Measurements from ENCODE around the gene LMO4. TPM values are rescaled to one million over a fixed set of nuclear protein-coding genes. Genes with fewer than 3 reads are reported as not detected.
A peak's percentile ranks its signal among the peaks of the same experiment; 100 is the strongest.

The LMO4 gene
- total RNA-seq, 1 experiment from 2014 or later, result 38.5 TPM

DNA sequence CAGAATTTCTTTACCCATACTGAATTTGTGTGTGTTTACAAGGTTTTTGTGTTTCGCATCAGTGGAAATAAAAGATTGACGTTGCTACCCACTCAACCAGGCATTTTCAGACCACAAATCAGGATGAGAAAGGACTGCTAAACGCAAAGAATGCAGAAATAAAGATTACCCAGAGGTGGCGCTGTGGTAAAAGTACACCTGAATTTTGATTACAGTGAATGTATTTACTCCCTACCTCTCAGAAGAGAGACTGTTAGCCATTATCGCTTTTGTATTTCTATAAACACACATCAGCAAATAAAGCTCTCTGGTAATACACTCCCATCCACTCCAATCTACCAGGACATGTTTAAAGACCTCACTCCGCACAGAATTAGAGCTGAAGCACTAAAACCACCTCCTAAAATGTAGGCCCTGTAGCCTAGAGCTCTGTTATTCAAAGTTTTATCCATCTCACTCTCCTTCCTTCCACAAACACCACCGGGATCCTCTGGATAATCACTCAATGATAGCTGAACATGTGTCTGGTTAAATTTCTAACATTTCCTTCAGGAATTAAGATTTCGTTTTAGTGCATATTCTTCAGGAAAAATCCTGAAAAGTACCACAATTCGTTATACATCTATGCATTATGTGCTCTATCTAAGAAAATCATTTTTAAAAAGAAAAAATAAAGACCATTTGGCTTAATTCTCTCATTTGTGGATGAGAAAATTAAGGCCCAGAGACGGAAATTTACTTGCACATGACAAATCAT lies 2.5 kb upstream of the LMO4 start:
- H3K9me3 ChIP-seq (ENCODE audit: control insufficient read depth in 1 of 2, insufficient read depth in 1 of 2, low read depth in 1 of 2, low read length in 2 of 2), result no peaks in the 10 kb centered on the region
- POLR2A ChIA-PET, result no interaction called here
- H3K27me3 ChIP-seq (ENCODE audit: insufficient read depth, low read length), result no peaks in the 10 kb centered on the region
- no peaks in the 10 kb centered on the region for H4K20me1 ChIP-seq (ENCODE audit: insufficient read depth)
- H3K9ac ChIP-seq (ENCODE audit: low read length), result no peak overlapping the region
- H3K27ac ChIP-seq (ENCODE audit: low read depth, low read length), result no peak overlapping the region
- TF ChIP-seq RAD21 (IDR thresholded peaks at IDR 0.05; ENCODE audit: low read depth), result peak; percentile 75
- TF ChIP-seq ZFX (IDR thresholded peaks at IDR 0.05), result no peak
- TF ChIP-seq, protein P1, sequence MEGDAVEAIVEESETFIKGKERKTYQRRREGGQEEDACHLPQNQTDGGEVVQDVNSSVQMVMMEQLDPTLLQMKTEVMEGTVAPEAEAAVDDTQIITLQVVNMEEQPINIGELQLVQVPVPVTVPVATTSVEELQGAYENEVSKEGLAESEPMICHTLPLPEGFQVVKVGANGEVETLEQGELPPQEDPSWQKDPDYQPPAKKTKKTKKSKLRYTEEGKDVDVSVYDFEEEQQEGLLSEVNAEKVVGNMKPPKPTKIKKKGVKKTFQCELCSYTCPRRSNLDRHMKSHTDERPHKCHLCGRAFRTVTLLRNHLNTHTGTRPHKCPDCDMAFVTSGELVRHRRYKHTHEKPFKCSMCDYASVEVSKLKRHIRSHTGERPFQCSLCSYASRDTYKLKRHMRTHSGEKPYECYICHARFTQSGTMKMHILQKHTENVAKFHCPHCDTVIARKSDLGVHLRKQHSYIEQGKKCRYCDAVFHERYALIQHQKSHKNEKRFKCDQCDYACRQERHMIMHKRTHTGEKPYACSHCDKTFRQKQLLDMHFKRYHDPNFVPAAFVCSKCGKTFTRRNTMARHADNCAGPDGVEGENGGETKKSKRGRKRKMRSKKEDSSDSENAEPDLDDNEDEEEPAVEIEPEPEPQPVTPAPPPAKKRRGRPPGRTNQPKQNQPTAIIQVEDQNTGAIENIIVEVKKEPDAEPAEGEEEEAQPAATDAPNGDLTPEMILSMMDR (IDR thresholded peaks at IDR 0.05 in 2 of 3, conservative IDR thresholded peaks at IDR 0.05 in 1 of 3; ENCODE audit: borderline replicate concordance in 1 of 3, insufficient read depth in 1 of 3, low read depth in 2 of 3, low read length in 2 of 3), result peak; percentile 56 to 76 (median 59); a peak in 5 of 6 replicates
- peak overlapping the region; percentile 26 for H3K4me2 ChIP-seq (ENCODE audit: low read length)
- no peaks in the 10 kb centered on the region for H3K36me3 ChIP-seq (ENCODE audit: control insufficient read depth in 1 of 2, insufficient read depth in 2 of 2, low read length in 2 of 2)
- peaks cover 10 to 32% of the 10 kb centered on the region in 2 experiments for H3K4me1 ChIP-seq (ENCODE audit: control insufficient read depth in 1 of 2, insufficient read depth in 2 of 2, low read length in 2 of 2)
- H2AFZ ChIP-seq (ENCODE audit: low read depth, low read length, poor library complexity, severe bottlenecking), result peak overlapping the region; percentile 95
- DNase-seq (ENCODE audit: low read depth, low spot score) (no peak), ATAC-seq (peak; percentile 24; the same call in 1 of the 2 replicates)
- H3K4me3 ChIP-seq (replicated peaks in 1 of 2; ENCODE audit: low read depth in 1 of 2, low read length in 2 of 2), result no peak overlapping the region
- RAD21 ChIA-PET (ENCODE audit: low non-redundant PET in 1 of 2, low total read pairs in 2 of 2, uncharacterized antibody in 2 of 2, unreplicated experiment in 2 of 2), result no interaction called here
- no TSS peak for BruUV-seq (replicated peaks)
- peaks cover 16% of the 10 kb centered on the region for H3K79me2 ChIP-seq (ENCODE audit: insufficient read depth, low read length)
- H3K9me2 ChIP-seq (ENCODE audit: insufficient read depth), result no peaks in the 10 kb centered on the region; the same call in 1 of the 2 replicates
- intact Hi-C loops (cut with micrococcal nuclease), result loop anchor here (2.0 to 5.0 kb wide), 4 partner anchors 481 to 1356 kb away; partner anchors contain the start of gene PKN2
- CTCF ChIA-PET, result interaction anchor here (0.7 to 1.3 kb wide), 11 partner anchors 9 to 735 kb away, joined by 3 to 9 read pairs (median 4); no protein-coding TSS in a partner anchor
